ENCODE measurements around the gene AMPD2.

AMPD2 gene

DNA sequence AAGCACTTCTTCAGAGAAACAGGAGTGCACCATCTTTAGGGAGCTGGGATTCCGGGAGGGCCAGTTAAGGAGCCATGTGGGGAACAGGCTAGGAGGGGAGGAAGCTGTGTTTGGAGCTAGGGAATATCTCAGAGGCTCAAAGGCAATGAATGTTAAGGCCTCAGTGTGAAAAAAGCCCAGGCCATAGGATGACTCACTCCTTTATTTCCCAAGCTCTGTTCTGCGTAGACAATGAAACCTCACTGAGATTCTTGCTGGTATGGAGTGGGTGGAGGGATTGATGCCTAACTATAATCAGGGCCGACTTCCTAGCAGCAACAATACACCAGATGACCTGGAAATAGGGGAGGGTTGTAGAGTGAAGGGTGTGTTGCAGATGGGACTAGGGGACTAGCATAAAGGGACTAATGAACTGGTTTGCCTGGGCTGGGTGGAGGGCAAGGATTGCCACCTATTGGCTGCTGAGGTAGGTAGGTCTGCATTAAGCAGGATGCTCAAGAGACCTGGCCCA, 2.3 kb upstream of the AMPD2 start:
- DNase-seq, result peak; percentile 85

DNA sequence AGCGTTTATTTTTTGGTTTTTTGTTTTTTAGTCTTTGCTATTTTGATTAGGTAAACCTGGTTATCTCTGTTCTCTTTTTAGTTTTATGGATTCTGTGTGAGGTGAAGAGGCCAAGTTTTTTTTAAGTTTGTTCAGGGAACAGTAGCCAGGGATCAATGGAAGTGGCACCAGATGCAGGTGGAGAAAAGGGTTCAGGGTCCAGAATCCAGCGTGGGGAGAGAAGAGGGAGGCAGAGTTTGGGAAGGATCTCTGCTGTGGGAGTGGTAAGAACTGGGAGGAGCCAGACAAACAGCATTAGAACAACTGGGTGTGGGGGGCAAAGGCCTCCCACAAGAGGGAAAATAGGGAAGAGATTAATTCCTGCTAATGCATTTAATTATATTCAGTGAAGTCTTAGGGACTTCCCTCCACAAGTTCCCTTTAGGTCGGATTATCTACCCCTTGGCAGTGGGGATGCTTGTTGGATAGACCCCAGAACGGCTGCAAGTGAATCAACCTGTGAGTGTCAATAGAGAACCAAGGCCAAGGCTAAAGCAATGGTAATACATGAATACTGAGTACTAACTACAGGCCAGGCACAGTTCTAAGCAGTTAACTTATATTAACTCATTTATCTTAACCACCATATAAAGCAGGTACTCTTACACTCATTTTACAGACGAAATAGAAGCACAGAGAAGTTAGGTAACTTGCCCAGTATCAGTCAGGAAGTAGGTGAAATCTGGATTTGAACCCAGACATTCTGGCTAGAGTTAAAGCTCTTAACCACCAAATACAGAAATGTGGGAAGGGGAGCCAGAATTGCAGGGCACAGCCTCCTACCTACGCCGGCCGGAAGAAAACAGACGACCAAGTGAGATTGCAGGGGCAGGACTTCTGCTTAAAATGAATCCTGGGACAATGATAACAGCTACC, 719 bp upstream of the AMPD2 start:
- DNase-seq, result peak; percentile 59 to 61

- DNase-seq, result no peak
These were observed 759 bp downstream of the AMPD2 start for GRCh38 chr1:109620401-109620791.

GRCh38 chr1:109620841-109621286, 1.2 kb downstream of the AMPD2 start:
- peak; percentile 85 to 91 for DNase-seq

GRCh38 chr1:109621379-109622136, 1.9 kb downstream of the AMPD2 start:
- DNase-seq, result peak in 1 of 2 donors; percentile 42

DNA sequence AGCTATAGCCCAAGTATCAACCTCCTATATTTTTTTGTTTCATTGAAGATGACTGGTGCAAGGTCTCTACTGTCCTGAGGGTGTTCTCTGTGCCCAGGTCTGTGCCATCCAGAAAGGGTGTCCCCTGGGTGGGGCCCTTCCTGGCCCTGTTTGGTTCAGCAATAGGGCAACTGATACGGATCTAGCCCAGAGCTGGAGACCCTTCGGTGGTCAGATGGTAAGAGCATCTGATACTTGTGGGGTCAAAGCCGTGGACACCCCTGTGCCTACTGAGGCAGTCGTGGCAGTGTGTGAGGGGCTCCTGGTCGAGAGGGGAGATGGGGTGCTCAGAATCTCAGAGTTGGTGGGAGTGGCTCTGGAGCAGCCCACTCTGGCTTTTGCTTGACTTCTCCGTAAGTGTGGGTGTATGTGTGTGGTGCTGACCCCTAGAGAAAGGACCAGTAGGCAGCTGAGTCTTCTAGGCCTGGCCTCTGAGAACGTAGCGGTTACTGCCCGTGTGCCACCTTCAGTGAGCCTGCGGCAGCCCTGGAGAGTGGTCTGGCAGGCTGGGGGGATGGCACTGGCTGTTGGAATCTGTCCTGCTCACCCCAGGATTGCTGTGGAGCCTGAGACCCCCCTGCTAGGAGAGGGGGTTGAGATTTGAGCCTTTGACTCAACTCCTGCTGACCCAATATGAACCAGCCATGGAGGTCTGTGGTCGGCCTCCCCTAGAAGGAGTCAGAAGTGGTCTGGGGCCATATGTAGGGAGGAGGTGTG, 2.7 kb downstream of the AMPD2 start:
- no peak for DNase-seq

GRCh38 chr1:109622895-109623294, 3.3 kb downstream of the AMPD2 start:
- DNase-seq, result peak in 1 of 2 donors; percentile 27

DNA sequence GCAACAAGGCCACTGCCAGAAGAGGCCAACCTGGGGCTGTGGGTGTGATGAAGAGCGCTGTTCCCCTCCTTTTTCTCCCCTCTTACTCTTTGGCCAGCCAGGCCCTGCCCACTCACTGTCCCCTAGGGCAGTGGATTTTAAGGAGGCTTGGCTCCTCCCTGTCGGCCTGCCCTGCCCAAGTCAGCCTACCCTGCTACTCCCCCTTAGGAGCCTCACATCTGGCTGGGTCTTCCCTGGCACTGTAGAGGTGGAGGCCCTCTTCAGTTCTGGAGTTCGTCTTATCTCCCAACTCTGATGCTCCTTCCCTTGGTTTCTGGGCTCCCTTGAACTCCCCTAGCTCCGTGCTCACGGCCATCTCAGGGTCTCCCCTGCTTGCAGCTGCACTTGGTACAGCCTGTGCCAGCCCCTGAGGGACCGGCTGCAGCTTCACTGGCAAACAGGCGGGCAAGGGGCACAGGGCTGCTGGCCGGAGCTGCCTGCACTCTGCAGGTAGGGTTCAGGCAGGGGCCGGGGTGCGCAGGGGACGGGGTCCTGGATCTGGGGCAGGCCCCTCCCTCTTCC, 4.0 kb downstream of the AMPD2 start:
- DNase-seq, result no peak

GRCh38 chr1:109624201-109625010, 4.8 kb downstream of the AMPD2 start:
- DNase-seq, result no peak

- no peak for DNase-seq
These were observed 5.5 kb downstream of the AMPD2 start for GRCh38 chr1:109625176-109625575.

DNA sequence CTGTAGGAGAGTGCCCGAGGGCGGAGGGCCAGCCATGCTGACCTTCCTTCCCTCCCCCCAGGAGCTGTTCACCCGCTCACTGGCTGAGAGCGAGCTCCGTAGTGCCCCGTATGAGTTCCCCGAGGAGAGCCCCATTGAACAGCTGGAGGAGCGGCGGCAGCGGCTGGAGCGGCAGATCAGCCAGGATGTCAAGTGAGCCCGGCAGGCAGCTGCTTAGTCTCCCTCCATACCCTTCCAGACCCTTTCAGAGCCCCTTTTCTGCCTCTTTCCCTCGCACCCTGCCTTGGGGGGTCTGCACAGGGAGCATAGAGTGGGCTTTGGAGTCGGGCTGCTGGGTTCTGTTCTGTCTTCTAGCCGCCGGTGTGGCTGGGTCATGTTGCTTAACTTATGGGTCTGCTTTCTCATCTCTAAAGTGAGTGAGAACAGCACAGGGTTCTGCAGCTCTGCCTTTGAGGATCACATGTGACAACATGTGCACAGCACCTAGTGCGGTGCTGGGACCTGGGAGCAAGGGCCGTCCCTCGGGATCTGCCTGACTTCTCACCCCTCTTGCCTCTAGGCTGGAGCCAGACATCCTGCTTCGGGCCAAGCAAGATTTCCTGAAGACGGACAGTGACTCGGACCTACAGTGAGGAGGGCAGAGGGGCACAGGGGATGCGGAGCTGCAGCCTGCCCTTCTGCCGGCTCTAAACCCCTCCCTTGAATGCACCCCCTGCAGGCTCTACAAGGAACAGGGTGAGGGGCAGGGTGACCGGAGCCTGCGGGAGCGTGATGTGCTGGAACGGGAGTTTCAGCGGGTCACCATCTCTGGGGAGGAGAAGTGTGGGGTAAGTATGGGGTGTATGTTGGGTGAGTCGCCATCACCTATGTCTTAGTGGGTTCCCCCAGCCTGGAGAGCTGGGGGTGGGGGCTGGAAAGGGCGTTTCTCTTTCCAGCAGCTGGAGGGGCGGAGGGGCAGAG, 6.2 kb downstream of the AMPD2 start:
- no peak for DNase-seq

GRCh38 chr1:109626682-109627408, 7.2 kb downstream of the AMPD2 start:
- DNase-seq, result no peak

DNA sequence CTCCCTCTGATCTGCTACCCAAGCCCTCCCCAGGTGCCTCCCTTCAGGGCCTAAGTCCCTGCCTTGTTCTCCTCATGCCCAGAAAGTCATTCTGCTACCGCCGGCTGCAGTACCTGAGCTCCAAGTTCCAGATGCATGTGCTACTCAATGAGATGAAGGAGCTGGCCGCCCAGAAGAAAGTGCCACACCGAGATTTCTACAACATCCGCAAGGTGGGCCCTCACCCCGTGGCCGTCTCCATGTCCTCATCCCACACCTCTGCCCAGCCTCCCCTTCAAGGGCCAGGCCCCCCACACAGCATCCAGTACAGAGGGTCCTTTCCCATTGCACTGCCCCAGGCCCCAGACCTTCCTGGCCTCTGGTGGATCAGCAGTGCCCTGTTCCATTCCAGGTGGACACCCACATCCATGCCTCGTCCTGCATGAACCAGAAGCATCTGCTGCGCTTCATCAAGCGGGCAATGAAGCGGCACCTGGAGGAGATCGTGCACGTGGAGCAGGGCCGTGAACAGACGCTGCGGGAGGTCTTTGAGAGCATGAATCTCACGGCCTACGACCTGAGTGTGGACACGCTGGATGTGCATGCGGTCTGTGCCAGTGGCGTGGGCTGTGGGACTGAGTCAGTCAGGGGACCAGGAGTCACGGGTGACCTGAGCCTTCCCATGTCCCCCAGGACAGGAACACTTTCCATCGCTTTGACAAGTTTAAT, 8.2 kb downstream of the AMPD2 start:
- DNase-seq, result no peak

GRCh38 chr1:109628540-109629321, 9.1 kb downstream of the AMPD2 start:
- no peak for DNase-seq

DNA sequence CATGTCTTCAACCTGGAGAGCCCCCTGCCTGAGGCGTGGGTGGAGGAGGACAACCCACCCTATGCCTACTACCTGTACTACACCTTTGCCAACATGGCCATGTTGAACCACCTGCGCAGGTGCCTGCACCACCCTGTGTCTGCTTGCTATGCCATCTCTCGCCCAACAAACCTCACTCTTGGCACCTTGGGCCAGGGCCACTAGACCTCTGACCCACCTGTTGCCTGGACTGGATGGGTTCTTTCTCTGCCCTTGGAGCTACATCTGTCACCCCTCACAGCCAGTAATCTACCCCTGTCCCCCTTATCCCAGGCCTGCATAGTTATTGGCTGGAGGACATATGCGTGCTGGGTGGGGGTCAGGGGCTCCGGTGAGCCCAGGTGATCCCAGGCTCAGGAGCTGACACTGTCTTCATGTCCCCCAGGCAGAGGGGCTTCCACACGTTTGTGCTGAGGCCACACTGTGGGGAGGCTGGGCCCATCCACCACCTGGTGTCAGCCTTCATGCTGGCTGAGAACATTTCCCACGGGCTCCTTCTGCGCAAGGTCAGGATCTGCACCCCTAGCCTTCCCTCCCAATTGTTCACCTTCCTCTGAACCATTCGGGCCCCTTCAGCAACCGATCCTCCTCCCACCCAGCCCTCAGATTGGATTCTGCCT, 9.9 kb downstream of the AMPD2 start:
- no peak for DNase-seq

DNA sequence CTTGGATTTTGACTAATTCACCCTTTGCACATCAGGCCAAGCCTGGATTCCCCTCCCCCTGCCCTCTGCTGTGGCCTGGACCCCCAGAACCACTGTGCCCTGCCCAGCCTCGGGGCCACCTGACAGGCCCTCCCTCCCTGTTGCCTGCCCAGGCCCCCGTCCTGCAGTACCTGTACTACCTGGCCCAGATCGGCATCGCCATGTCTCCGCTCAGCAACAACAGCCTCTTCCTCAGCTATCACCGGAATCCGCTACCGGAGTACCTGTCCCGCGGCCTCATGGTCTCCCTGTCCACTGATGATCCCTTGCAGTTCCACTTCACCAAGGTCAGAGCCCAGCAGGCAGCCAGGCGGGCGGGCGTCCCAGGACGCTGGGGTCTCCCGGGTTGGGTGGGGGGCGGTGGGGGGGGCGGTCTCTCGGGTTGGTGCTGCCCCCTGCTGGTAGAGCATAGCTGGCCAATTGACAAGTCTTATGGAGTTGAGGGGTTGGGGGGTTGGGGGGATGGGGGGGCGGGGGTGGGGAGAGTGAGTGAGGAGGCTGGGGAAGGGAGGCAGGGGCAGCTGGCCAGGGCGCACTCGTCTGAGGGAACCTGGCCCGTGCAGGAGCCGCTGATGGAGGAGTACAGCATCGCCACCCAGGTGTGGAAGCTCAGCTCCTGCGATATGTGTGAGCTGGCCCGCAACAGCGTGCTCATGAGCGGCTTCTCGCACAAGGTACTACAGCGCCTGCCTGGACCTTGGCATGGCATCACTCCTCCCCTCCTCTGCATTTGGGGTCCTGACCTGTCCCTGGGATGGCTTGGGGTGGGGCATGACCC, 10.7 kb downstream of the AMPD2 start:
- DNase-seq, result no peak
